B cell (primary cell): ENCODE results near the gene LYRM1. TPM values are rescaled to one million over a fixed set of nuclear protein-coding genes. Genes with fewer than 3 reads are reported as not detected.

Experiments used
- ATAC-seq: fragments of 200-7000 bp; cut with Tn5 transposase; one replicate; pipeline ENCODE4 v1.10.0; 2021; ENCODE audit warnings: low read depth, mild to moderate bottlenecking, moderate number of reproducible peaks, moderate library complexity
- CTCF ChIA-PET: fragments of 350-600 bp; sonication (Branson Sonifier 250); formaldehyde crosslinking; loops from one replicate; lab custom pipeline; 2021; ENCODE audit warnings: antibody characterized with exemption, inconsistent platforms; lab: Charles Lee
- POLR2A ChIA-PET: fragments of 350-600 bp; sonication (Branson Sonifier 250); formaldehyde crosslinking; loops from one replicate; lab custom pipeline; 2021; ENCODE audit warnings: antibody characterized with exemption; lab: Charles Lee
- DNase-seq: peaks from one replicate; pipeline ENCODE4 v3.0.0; 2013
- H2AFZ ChIP-seq: 2 replicates; pipeline ENCODE4 v1.6.1; 2012; ENCODE audit warnings: mild to moderate bottlenecking, low read depth, low read length; ENCODE audit not compliant: insufficient read depth, poor library complexity, severe bottlenecking
- H3K27ac ChIP-seq, 2 donors: 1 replicate in 1 of 2; 2 replicates in 1 of 2; pipeline ENCODE4 v1.5.1; 2012 to 2013; ENCODE audit warnings: low read length in 2 of 2, mild to moderate bottlenecking in 2 of 2, moderate library complexity in 1 of 2
- H3K27me3 ChIP-seq, 4 experiments: fragments of 200-600 bp in 1 of 4; sonication (generic) in 1 of 4; replicated peaks in 1 of 4; 1 replicate in 2 of 4; 2 replicates in 2 of 4; pipeline versions ENCODE4 v1.6.1 to v1.7.0; 2013 to 2016; ENCODE audit warnings: low read length in 3 of 4, mild to moderate bottlenecking in 2 of 4, mixed read lengths in 1 of 4, moderate library complexity in 1 of 4; ENCODE audit not compliant: insufficient read depth in 4 of 4, control insufficient read depth in 3 of 4; ENCODE audit errors: control extremely low read depth in 1 of 4
- H3K36me3 ChIP-seq, 2 experiments: replicated peaks in 1 of 2; 1 replicate in 1 of 2; 2 replicates in 1 of 2; pipeline versions ENCODE4 v1.6.1 to v1.7.1; 2013; ENCODE audit warnings: low read length in 1 of 2; ENCODE audit not compliant: insufficient read depth in 2 of 2, control insufficient read depth in 1 of 2; ENCODE audit errors: control extremely low read depth in 1 of 2, extremely low read depth in 1 of 2
- H3K4me1 ChIP-seq, 2 donors: fragments of 200-600 bp in 1 of 2; sonication (generic) in 1 of 2; 1 replicate in 1 of 2; 2 replicates in 1 of 2; pipeline versions ENCODE4 v1.5.1 to v1.6.1; 2013 to 2017; ENCODE audit warnings: low read length in 2 of 2; ENCODE audit not compliant: control insufficient read depth in 2 of 2, insufficient read depth in 2 of 2
- H3K4me2 ChIP-seq: replicated peaks from 2 replicates; pipeline ENCODE3; 2012; ENCODE audit warnings: mild to moderate bottlenecking, low read depth, low read length; ENCODE audit not compliant: poor library complexity, severe bottlenecking
- H3K4me3 ChIP-seq, 5 experiments: fragments of 200-600 bp in 1 of 5; sonication (generic) in 1 of 5; 1 replicate in 3 of 5; 2 replicates in 2 of 5; pipeline versions ENCODE4 v1.5.1 to v1.7.0; 2011 to 2016; ENCODE audit warnings: low read length in 4 of 5, mild to moderate bottlenecking in 4 of 5, low read depth in 2 of 5, control low read depth in 1 of 5, moderate library complexity in 1 of 5; ENCODE audit not compliant: insufficient read depth in 1 of 5; ENCODE audit errors: control extremely low read depth in 1 of 5, extremely low read depth in 1 of 5
- H3K79me2 ChIP-seq: fragments of 200-600 bp; sonication (generic); one replicate; pipeline ENCODE4 v1.6.0; 2016; ENCODE audit warnings: low read length; ENCODE audit not compliant: control insufficient read depth, insufficient read depth
- H3K9ac ChIP-seq: fragments of 200-600 bp; sonication (generic); 2 replicates; pipeline ENCODE4 v1.6.1; 2017; ENCODE audit warnings: mild to moderate bottlenecking, low read length, moderate library complexity
- H3K9me3 ChIP-seq, 3 donors: one replicate each; pipeline versions ENCODE4 v1.6.1 to v1.7.1; 2013; ENCODE audit warnings: low read length in 2 of 3; ENCODE audit not compliant: control insufficient read depth in 2 of 3, insufficient read depth in 1 of 3; ENCODE audit errors: control extremely low read depth in 1 of 3
- H4K20me1 ChIP-seq: 2 replicates; pipeline ENCODE4 v1.6.0; 2012; ENCODE audit warnings: mild to moderate bottlenecking, low read length; ENCODE audit not compliant: insufficient read depth, control insufficient read depth, poor library complexity, severe bottlenecking
- H3K27ac Mint-ChIP-seq: one replicate; pipeline ENCODE4 v1.8.0; 2021; ENCODE audit warnings: mixed read lengths
- H3K27me3 Mint-ChIP-seq: one replicate; pipeline ENCODE4 v1.8.0; 2021; ENCODE audit warnings: mixed read lengths
- H3K4me1 Mint-ChIP-seq: one replicate; pipeline ENCODE4 v1.8.0; 2021; ENCODE audit warnings: mixed read lengths
- H3K4me3 Mint-ChIP-seq: one replicate; pipeline ENCODE4 v1.8.0; 2021; ENCODE audit warnings: mixed read lengths
- H3K9me3 Mint-ChIP-seq: one replicate; pipeline ENCODE4 v1.8.0; 2022; ENCODE audit warnings: mixed read lengths; ENCODE audit not compliant: insufficient read depth
- EZH2 ChIP-seq: IDR thresholded peaks from 2 replicates; pipeline ENCODE4 v1.6.1; 2012; ENCODE audit warnings: borderline replicate concordance, low read depth, mild to moderate bottlenecking, moderate library complexity, low read length; ENCODE audit not compliant: insufficient read depth, poor library complexity, severe bottlenecking
- WGBS: methylation state at CpG from one replicate; pipeline ENCODE4 v1.1.5; 2013; ENCODE audit warnings: missing lambda C conversion rate; ENCODE audit not compliant: insufficient coverage; 5-methylcytosine and 5-hydroxymethylcytosine counted together
- intact Hi-C: fragments of 100-400 bp; cut with micrococcal nuclease; formaldehyde crosslinking; loops from one replicate; pipeline ENCODE4 v1.10.0; 2022
- polyA plus RNA-seq: library from polyadenylated mRNA; depleted of rRNA; stranded (reverse); fragments of >200 nt; gene quantifications from 2 replicates; pipeline ENCODE4 v1.2.3, GENCODE V29; 2012
- total RNA-seq, 2 donors: library from RNA; stranded (reverse); fragments of 120-200 nt in 1 of 2; gene quantifications; 1 replicate in 1 of 2; 2 replicates in 1 of 2; pipeline versions ENCODE4 v1.2.3 to v1.2.4, GENCODE V29; 2013 to 2022
- TF ChIP-seq, protein P1 (sequence below): fragments of 200-600 bp; IDR thresholded peaks from one replicate; pipeline ENCODE4 v1.8.0; 2022; ENCODE audit warnings: antibody characterized with exemption, mild to moderate bottlenecking

Gene LYRM1
- total and polyA plus RNA-seq, 2 donors (not counting 1 experiment from before 2014, with no cell fraction given), result 20.0 to 21.8 TPM

- Histone ChIP-seq H3K27me3 (peaks cover 0 to 3% (median 0%) of the 10 kb centered on the region in 4 experiments), H4K20me1 (no peaks in the 10 kb centered on the region), H3K36me3 (no peaks in the 10 kb centered on the region), H3K4me3 (no peak overlapping the region), H3K4me1 (no peaks in the 10 kb centered on the region), H3K9me3 (no peaks in the 10 kb centered on the region), H3K79me2 (no peaks in the 10 kb centered on the region), H2AFZ (no peak overlapping the region), H3K9ac (no peak overlapping the region), H3K27ac (no peak overlapping the region), H3K4me2 (no peak overlapping the region)
- CTCF ChIA-PET, result no interaction called here
- 95% methylated on average over 7 of the region's 8 CpGs for WGBS
- ATAC-seq, result no peak
- TF ChIP-seq, protein P1, sequence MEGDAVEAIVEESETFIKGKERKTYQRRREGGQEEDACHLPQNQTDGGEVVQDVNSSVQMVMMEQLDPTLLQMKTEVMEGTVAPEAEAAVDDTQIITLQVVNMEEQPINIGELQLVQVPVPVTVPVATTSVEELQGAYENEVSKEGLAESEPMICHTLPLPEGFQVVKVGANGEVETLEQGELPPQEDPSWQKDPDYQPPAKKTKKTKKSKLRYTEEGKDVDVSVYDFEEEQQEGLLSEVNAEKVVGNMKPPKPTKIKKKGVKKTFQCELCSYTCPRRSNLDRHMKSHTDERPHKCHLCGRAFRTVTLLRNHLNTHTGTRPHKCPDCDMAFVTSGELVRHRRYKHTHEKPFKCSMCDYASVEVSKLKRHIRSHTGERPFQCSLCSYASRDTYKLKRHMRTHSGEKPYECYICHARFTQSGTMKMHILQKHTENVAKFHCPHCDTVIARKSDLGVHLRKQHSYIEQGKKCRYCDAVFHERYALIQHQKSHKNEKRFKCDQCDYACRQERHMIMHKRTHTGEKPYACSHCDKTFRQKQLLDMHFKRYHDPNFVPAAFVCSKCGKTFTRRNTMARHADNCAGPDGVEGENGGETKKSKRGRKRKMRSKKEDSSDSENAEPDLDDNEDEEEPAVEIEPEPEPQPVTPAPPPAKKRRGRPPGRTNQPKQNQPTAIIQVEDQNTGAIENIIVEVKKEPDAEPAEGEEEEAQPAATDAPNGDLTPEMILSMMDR, result no peak
- TF ChIP-seq EZH2, result no peak
- intact Hi-C loops, result no loop called here
- POLR2A ChIA-PET, result no interaction called here
- Mint-ChIP-seq H3K9me3 (no peaks in the 10 kb centered on the region), H3K4me1 (peaks cover 3% of the 10 kb centered on the region), H3K27ac (no peak overlapping the region), H3K27me3 (no peaks in the 10 kb centered on the region), H3K4me3 (no peak overlapping the region)
- no peak for DNase-seq
Measured at GRCh38 chr16:20946015-20946629, 45.6 kb downstream of the LYRM1 start.

- H3K4me2 ChIP-seq, result no peak overlapping the region
- peaks cover 0 to 5% (median 0%) of the 10 kb centered on the region in 4 experiments for H3K27me3 ChIP-seq
- H2AFZ ChIP-seq, result no peak overlapping the region
- Mint-ChIP-seq H3K4me1 (no peaks in the 10 kb centered on the region), H3K4me3 (no peak overlapping the region), H3K27me3 (peaks cover 4% of the 10 kb centered on the region), H3K9me3 (no peaks in the 10 kb centered on the region), H3K27ac (no peak overlapping the region)
- intact Hi-C loops, result no loop called here
- no peak for ATAC-seq
- no peaks in the 10 kb centered on the region for H3K4me1 ChIP-seq
- H3K9me3 ChIP-seq, result no peaks in the 10 kb centered on the region
- no peak for DNase-seq
- ChIA-PET CTCF (interaction anchor here (0.6 kb wide), 1 partner anchor 9 kb away, joined by 3 read pairs; no protein-coding TSS in a partner anchor), POLR2A (interaction anchor here (0.6 kb wide), 1 partner anchor 1409 kb away, joined by 10 read pairs; no protein-coding TSS in a partner anchor)
- no peaks in the 10 kb centered on the region for H3K79me2 ChIP-seq
- H4K20me1 ChIP-seq, result no peaks in the 10 kb centered on the region
- H3K9ac ChIP-seq, result no peak overlapping the region
- H3K4me3 ChIP-seq, result no peak overlapping the region
- WGBS, result 95% methylated on average over 6 of the region's 9 CpGs
- H3K27ac ChIP-seq, result no peak overlapping the region
- TF ChIP-seq, protein P1, result no peak
- TF ChIP-seq EZH2, result no peak
- no peaks in the 10 kb centered on the region for H3K36me3 ChIP-seq
Measured at GRCh38 chr16:20948444-20948843, 47.9 kb downstream of the LYRM1 start.
